Upper lobe of right lung (tissue), 1 donor: ENCODE measurements around the gene IGF2BP3. TPM values are rescaled to one million over a fixed set of nuclear protein-coding genes. Genes with fewer than 3 reads are reported as not detected.

Experiments used
- ATAC-seq: fragments of 200-7000 bp; cut with Tn5 transposase; one replicate; pipeline ENCODE4 v1.9.1; 2020; ENCODE audit warnings: mild to moderate bottlenecking, moderate library complexity
- DNase-seq: peaks from one replicate; pipeline ENCODE4 v3.0.0-alpha.2; 2020
- H3K27ac ChIP-seq: fragments of 200-600 bp; one replicate; pipeline ENCODE4 v1.8.0; 2022
- H3K27me3 ChIP-seq: fragments of 200-600 bp; one replicate; pipeline ENCODE4 v1.8.0; 2022; ENCODE audit warnings: mild to moderate bottlenecking
- H3K36me3 ChIP-seq: fragments of 200-600 bp; one replicate; pipeline ENCODE4 v1.8.0; 2022
- H3K4me1 ChIP-seq: fragments of 200-600 bp; one replicate; pipeline ENCODE4 v1.8.0; 2022
- H3K4me3 ChIP-seq: fragments of 200-600 bp; one replicate; pipeline ENCODE4 v1.8.0; 2022; ENCODE audit warnings: mild to moderate bottlenecking
- H3K9me3 ChIP-seq: fragments of 200-600 bp; one replicate; pipeline ENCODE4 v1.8.0; 2022
- intact Hi-C: fragments of 100-400 bp; cut with DNase I; formaldehyde crosslinking; loops from one replicate; pipeline ENCODE4 v1.11.0; 2022
- total RNA-seq: library from RNA; stranded (reverse); fragmentation: NEBNext Ultra II Directional; extraction: Animal tissue kit (Norgen Biotek cat#: 25700); gene quantifications from one replicate; pipeline ENCODE4 v1.2.1, GENCODE V29; 2021
- TF ChIP-seq, protein P1 (sequence below): fragments of 200-600 bp; IDR thresholded peaks from one replicate; pipeline ENCODE4 v1.8.0; 2022; ENCODE audit warnings: antibody characterized with exemption
- donor health status: DM: no; HTN: yes; CAD: no; lungs with severe emphysema.

Gene IGF2BP3
- total RNA-seq, 1 donor from 2014 or later = 3.3 TPM

- ATAC-seq (no peak), DNase-seq (no peak)
- Histone ChIP-seq H3K9me3 (no peaks in the 10 kb centered on the region), H3K36me3 (no peaks in the 10 kb centered on the region), H3K4me3 (no peak overlapping the region), H3K4me1 (no peaks in the 10 kb centered on the region), H3K27ac (no peak overlapping the region), H3K27me3 (no peaks in the 10 kb centered on the region)
- intact Hi-C loops = no loop called here
- TF ChIP-seq, protein P1, sequence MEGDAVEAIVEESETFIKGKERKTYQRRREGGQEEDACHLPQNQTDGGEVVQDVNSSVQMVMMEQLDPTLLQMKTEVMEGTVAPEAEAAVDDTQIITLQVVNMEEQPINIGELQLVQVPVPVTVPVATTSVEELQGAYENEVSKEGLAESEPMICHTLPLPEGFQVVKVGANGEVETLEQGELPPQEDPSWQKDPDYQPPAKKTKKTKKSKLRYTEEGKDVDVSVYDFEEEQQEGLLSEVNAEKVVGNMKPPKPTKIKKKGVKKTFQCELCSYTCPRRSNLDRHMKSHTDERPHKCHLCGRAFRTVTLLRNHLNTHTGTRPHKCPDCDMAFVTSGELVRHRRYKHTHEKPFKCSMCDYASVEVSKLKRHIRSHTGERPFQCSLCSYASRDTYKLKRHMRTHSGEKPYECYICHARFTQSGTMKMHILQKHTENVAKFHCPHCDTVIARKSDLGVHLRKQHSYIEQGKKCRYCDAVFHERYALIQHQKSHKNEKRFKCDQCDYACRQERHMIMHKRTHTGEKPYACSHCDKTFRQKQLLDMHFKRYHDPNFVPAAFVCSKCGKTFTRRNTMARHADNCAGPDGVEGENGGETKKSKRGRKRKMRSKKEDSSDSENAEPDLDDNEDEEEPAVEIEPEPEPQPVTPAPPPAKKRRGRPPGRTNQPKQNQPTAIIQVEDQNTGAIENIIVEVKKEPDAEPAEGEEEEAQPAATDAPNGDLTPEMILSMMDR = no peak
These were observed 179.3 kb downstream of the IGF2BP3 start for GRCh38 chr7:23290993-23291392.

GRCh38 chr7:23287612-23288011 lies 182.7 kb downstream of the IGF2BP3 start:
- H3K4me1 ChIP-seq = no peaks in the 10 kb centered on the region
- DNase-seq (no peak), ATAC-seq (peak; percentile 56)
- H3K27ac ChIP-seq = no peak overlapping the region
- H3K9me3 ChIP-seq = no peaks in the 10 kb centered on the region
- H3K36me3 ChIP-seq = no peaks in the 10 kb centered on the region
- no peak overlapping the region for H3K4me3 ChIP-seq
- TF ChIP-seq, protein P1 = no peak
- H3K27me3 ChIP-seq = no peaks in the 10 kb centered on the region
- intact Hi-C loops = no loop called here

GRCh38 chr7:23285657-23286646 lies 184.3 kb downstream of the IGF2BP3 start:
- TF ChIP-seq, protein P1 = no peak
- intact Hi-C loops = no loop called here

GRCh38 chr7:23284871-23285270 lies 185.4 kb downstream of the IGF2BP3 start:
- Histone ChIP-seq H3K27ac (no peak overlapping the region), H3K27me3 (no peaks in the 10 kb centered on the region), H3K36me3 (no peaks in the 10 kb centered on the region), H3K9me3 (no peaks in the 10 kb centered on the region), H3K4me1 (no peaks in the 10 kb centered on the region), H3K4me3 (no peak overlapping the region)
- DNase-seq = no peak
- intact Hi-C loops = no loop called here
- no peak for ATAC-seq
- TF ChIP-seq, protein P1 = no peak

More at GRCh38 chr7:23285657-23286646, 184.3 kb downstream of the IGF2BP3 start:
- DNase-seq = no peak
- no peaks in the 10 kb centered on the region for H3K4me1 ChIP-seq
- no peak overlapping the region for H3K4me3 ChIP-seq
- H3K36me3 ChIP-seq = no peaks in the 10 kb centered on the region
- ATAC-seq = no peak
- no peaks in the 10 kb centered on the region for H3K9me3 ChIP-seq
- no peaks in the 10 kb centered on the region for H3K27me3 ChIP-seq
- no peak overlapping the region for H3K27ac ChIP-seq

- ATAC-seq (no peak), DNase-seq (no peak)
- Histone ChIP-seq H3K27ac (no peak overlapping the region), H3K4me1 (no peaks in the 10 kb centered on the region), H3K36me3 (no peaks in the 10 kb centered on the region), H3K9me3 (no peaks in the 10 kb centered on the region), H3K27me3 (no peaks in the 10 kb centered on the region), H3K4me3 (no peak overlapping the region)
- TF ChIP-seq, protein P1 = no peak
- intact Hi-C loops = no loop called here
These were observed 187.2 kb downstream of the IGF2BP3 start for GRCh38 chr7:23283086-23283485.
